Activated CD4-positive, alpha-beta T cell treated with anti-CD3 and anti-CD28 coated beads for 48 hours (primary cell): ENCODE results near the gene FOXP1.
A peak's percentile ranks its signal among the peaks of the same experiment; 100 is the strongest.

Experiments
- DNase-seq: peaks from one replicate; pipeline ENCODE4 v3.0.0-alpha.2; 2020

The FOXP1 gene

DNA sequence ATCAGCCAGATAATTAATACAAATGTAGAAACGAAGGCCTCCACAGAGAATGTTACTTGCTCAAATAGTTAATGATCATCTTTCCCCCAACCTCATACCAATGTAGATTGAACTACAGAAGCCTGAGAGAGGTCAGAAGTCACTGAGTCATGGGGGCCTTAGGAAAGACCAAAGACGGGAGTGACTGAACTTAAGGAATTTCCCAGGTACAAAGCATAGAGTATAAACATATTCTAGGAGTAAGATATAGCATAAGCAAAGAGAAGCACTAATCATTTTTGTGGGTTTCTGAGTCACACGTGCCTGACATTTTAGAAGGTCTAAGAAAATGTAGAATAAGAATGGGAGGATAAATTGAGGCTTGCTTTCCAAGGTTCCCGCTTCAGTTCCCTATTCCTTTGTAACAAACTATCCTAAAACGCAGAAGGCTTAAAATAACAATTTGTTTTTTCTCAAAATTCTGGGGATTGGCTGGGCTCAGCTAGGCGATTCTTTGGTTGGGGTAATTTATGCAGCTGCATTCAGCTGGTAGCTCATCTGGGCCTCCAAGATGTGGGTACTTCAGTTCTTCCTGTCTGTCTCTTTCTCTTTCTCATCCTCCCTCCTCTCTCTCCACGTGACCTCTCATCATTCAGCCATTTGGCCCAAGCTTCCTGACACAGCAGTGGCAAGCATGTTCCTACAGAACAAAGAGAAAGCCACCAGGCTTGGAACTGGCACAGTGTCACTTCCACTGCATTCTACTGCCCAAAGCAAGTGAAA lies 422.6 kb downstream of the FOXP1 start:
- peak; percentile 18 for DNase-seq

DNA sequence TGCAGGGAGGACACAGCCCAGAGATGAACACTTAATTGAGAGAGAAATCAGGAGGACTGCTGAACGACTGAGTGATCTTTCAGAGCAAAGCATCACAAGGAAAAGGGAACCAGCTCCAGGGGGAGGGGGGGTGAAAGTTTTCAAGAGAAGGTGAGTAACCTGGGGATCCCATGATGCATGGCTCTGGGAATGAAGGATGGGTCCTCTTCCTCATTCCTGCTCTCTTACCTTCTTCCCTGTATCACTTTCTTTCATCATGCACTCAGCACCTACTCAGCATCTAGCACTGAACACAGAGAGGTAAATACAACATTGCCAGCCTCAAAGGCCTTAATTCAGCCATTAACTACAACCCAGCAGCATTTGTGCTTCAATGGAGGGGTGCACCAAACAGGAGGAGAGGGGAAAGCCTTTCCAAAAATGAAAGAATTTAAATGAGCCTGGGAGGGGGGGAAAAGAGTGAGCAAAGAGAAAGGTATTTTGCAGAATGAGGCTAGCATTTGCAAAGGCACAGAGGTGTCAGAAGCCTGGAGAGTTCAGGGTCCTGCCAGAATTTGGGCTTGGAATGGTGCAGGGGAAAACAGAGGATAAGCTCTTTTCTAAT lies 427.4 kb downstream of the FOXP1 start:
- no peak for DNase-seq

- no peak for DNase-seq
Observed at GRCh38 chr3:71154846-71155245, 428.7 kb downstream of the FOXP1 start.

DNA sequence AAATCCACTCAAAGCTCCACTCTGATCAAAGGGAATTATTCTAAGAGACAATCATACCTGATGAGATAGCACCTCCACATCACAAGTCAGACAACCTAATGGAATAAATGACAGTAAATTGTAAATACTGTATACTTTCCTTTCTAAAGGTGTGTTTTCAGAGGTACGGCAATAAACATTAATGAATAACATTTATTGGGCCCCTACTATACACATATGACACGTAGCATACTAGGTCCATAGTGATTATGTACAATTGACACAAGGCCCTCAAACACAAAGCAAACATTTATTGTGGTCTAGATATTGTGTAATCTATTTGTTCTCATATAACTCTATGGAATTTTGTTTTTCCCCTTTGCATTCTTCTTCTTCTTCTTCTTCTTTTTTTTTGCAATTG lies 429.8 kb downstream of the FOXP1 start:
- no peak for DNase-seq

DNA sequence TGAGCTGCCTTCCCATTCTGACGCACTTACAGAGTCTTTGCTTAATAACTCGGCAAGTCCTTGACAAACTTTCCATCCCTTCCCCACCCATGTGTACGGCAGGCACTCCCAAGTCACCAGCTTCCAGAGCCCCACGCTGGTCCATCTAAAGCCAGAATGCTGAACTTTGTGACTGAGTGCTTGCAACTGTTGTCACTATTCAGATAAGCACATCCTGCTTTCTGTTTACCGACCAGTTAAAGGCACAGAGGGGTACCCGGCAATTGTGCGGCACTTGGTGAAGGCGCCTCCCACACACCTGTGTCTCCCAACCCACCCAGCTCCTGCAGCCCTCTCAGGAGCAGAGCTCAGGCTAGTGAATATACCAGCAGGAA lies 430.6 kb downstream of the FOXP1 start:
- no peak for DNase-seq

DNA sequence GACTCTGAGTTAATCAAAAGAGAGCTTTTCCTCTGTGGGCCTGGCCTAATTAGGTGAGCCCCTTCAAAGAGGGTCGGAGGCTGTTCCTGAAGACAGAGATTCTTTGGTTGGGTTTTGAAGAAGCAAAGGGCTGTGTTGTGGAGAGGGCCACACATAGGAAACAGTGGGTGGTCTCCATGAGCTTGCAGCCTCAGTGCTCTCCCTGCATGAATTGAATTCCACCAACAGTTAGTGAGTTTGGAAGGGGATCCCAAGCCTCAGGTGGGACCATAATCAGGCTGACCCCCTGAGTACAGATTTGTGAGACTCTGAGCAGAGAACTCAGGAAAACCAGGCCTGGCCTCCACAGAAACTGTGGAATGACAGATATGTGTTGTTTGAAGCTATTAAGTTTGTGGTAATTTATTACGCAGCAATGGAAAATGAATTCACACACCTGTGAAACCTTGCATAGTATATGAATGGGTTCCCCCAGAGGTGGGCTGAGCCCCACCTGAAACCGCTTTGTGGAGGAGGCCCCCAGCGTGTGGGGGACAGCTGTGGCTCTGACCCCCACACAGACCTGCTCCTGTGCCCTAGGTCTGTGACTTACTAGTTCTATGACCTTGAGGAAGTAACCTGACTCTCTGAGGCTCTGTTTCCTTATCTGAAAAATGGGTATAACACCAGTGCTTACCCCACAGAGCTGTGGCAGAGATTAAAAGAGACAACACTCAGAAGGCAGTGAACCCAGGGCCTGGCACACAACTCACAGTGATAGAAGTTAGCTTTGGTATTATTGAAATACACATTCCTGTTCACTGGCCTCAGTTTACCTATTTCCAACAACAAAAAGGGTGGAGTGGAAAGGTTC lies 431.3 kb downstream of the FOXP1 start:
- no peak for DNase-seq

DNA sequence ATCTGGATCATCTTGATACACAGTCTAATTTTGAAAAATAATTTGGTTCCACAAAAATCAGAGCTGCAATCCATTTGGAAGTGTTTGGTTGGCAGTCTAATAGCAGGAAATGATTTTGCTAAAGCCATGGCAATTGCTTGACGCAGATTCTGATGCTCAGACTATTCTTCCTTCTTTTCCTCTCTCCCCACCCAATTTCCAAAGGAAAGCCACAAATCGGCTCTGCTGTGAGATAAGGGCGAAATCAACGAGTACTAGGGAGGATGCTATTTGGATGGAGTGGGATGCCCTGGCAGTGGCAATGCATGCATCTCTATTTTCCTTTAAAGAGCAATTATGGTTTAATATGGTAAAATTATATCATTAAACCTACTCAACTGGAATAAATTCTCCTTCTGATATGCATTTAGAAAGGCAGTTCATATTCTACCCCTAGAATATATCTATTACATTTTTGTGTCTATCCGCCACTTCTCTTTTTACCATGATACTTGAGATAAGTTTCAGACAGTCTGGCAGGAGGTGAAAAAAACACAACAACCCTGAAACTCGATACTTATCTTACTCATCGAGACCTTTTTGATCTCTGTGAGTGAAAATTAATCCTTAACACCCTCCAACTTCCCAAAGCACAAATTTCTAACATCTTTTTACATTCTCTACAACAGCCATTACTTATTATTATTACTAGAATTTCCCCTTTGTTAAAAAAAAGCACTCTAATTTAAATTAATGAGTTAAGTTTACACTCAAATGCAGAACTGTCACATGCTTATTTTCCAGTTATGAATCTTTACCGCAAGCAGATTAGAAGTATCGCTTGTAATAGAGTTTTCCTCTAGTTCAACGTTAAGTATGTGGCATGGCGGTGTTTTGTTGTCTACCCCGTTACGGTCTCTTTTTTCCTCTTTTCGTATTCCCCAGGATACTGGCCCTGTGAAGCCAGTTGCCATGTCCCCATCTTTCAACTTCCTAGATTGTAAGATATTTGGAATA lies 433.3 kb downstream of the FOXP1 start:
- DNase-seq: no peak

DNA sequence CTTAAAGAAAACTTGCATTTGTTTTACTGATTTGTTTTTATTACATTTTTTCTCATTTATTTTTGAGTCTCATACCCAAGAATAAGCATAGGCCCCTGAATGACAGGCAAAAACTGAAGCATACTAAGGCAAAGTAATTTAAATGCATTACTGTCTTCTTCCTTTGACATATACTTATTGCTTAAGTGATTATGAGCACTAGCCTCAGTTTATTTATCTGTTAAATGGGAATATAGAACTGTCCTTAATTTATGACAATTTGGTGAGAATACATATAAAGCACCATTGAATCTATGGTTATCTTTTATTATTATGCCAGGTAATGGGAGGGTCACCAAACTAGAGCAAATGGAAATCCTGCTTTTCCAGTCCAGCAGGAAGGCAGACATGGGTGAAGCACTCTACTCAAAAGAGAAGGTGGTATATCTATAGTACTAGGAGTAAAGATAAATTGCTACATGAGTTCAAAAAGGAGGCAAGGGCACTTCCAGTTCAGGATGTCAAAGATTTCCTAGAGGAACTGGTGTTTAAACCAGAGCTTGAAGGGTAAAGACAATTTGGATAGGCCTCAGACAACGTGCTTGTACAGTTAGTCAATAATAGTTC lies 435.0 kb downstream of the FOXP1 start:
- no peak for DNase-seq

DNA sequence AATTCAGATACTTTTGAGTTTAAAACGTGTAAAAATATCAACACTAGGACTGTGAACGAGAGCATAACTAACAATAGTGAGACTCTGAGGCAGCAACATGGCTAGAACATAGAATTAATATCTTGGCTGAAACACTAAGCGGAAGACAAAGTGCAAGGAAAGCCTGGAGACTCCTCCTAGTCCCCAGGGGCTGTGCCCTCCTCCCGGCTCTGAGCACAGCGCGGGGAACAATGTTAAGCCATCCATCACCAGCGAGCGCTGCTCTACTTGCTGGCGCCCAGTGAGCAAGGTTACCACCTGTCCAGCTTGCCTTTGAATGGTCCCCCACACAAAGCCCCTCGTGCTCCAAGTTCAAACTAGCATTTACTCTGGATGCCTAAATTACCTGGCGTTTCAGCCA lies 436.9 kb downstream of the FOXP1 start:
- DNase-seq: no peak

- DNase-seq: no peak
Observed at GRCh38 chr3:71145954-71146353, 437.6 kb downstream of the FOXP1 start.

GRCh38 chr3:71144525-71145253 lies 438.8 kb downstream of the FOXP1 start:
- DNase-seq: no peak

GRCh38 chr3:71143493-71143892 lies 440.0 kb downstream of the FOXP1 start:
- no peak for DNase-seq

DNA sequence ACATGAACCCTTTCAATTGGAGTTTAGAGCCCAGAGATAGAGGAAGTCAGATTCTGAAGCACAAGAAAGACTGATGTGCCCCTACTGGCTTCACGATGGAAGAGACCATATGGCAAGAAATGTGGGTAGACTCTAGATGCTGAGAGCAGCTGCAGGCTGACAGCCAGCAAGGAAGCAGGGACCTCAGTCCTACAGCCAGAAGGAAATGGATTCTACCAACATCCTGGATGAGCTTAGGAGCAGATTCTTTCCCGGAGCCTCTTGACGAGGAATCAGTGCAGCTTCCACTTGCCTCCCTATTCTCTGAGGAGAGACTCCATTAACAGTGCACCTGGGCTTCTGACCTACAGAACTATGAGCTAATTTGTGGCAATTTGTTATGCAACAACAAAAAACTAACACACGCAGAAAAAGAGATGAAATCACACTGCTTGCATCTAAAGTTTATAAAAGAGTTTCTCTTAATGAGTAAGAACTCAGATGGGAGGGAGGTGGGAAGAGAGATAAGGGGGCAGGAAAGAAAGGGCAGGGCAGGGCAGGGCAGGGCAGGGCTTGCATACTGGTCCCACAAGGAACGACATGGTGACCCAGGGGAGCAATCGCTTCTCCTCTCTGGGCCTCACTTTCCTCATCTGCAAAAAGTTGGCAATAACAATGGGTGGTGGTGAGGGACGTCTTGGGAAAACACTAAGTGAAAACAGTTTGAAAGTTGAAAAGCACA lies 440.9 kb downstream of the FOXP1 start:
- no peak for DNase-seq

GRCh38 chr3:71140477-71140876 lies 443.1 kb downstream of the FOXP1 start:
- DNase-seq: no peak

- no peak for DNase-seq
Observed at GRCh38 chr3:71139496-71139895, 444.0 kb downstream of the FOXP1 start.

DNA sequence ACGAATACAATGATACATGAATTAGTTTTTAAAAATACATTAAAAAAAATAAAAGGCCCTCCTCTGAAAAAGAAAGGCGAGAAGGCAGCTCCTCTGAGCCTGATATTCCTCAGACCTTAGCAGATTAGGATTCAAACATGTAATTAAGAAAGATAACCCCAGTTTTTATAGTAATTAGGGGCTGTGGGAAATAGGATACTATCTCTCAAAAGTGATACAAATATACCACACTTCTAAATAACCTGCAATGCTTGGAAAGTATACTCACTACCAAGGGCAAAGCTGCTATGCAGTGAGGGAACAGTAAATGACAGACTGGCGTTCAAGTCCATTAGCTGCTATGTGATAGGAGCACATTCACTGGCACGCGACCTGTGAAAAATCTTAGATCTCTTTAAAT lies 445.1 kb downstream of the FOXP1 start:
- no peak for DNase-seq

- no peak for DNase-seq
Observed at GRCh38 chr3:71136276-71136675, 447.3 kb downstream of the FOXP1 start.

GRCh38 chr3:71135373-71136088 lies 448.0 kb downstream of the FOXP1 start:
- DNase-seq: no peak

DNA sequence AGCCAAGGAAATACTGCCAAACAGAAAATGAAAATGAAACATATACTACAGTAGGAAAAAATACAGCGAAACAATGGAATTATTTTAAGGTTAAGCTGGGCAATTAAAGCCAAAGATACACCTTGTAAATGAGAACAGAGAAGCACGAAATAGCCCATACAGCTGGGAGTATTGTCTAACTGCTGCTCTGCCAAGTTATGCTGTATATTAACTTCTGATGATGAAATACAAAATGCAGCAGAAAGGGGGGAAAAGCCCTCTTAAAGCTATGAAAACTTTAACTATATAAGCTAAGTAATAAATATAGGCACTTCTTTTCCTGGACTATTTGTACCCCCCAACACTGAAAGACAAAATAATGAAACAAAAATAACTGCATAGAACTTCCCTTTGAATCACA lies 449.0 kb downstream of the FOXP1 start:
- no peak for DNase-seq

- no peak for DNase-seq
Observed at GRCh38 chr3:71133865-71134264, 449.7 kb downstream of the FOXP1 start.
